Measurements from ENCODE around the gene PDP2.

The PDP2 gene, protein sequence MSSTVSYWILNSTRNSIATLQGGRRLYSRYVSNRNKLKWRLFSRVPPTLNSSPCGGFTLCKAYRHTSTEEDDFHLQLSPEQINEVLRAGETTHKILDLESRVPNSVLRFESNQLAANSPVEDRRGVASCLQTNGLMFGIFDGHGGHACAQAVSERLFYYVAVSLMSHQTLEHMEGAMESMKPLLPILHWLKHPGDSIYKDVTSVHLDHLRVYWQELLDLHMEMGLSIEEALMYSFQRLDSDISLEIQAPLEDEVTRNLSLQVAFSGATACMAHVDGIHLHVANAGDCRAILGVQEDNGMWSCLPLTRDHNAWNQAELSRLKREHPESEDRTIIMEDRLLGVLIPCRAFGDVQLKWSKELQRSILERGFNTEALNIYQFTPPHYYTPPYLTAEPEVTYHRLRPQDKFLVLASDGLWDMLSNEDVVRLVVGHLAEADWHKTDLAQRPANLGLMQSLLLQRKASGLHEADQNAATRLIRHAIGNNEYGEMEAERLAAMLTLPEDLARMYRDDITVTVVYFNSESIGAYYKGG

DNA sequence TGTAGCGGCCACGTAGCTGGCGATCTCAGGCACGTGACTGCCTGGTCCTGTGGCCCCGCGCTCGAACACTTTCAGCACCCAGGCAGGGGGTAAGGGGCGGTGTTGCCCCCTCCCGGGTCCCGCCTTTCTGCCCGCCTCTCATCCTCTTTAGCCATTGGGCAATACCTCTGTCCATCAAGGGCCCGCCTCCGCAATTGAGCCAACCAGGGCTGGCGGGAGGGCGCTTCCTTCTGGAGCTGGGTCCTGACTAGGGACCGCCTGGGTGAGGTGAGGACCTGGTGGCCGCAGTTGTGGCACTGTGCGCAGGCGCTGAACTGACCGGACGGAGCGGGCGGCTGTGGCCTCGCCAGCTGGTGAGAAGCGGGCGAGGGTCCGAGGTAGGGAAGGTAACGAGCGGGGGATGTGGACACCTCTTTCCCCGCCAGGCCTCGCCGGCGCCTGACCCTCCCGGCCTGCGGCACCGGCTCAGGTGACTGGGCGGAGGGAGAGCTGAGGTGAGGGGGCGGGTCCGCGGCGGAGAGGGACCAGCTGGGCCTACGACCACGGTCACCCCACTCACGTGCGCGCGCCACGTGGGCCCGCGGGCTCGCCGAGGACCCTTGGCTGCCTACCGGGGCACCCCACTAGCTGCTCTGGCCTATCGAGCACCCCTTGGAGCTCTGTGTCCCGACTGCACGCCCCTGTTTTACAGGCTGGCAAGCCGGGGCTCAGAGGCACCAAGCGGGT is at the start of gene PDP2:
PDP2 (plus strand) TSS at position 228 of the 726 bp plus-strand sequence. CDS start 3,770 bp downstream, outside the sequence.
- DNase-seq (ENCODE audit: low spot score): peak; percentile 66

DNA sequence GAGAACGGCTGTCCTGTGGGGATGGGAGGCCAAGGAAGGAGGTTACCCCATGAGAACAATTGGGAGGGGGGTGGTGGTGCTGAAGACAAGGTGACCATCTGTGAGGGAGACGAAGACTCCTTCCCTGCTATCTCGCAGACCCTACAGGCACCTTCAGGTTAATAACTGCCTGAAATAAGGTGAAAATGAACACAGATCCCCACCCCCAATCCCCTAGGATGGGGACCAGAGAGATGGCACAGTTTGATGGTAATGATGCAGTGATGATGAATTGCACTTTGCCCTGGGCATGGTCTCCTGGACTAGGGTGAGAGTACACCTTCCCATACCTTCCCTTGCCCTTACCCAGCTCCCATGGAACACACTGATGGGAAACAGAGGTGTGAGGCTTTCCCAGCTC is 48.1 kb upstream of the PDP2 start:
- no peak for DNase-seq (ENCODE audit: low spot score)

DNA sequence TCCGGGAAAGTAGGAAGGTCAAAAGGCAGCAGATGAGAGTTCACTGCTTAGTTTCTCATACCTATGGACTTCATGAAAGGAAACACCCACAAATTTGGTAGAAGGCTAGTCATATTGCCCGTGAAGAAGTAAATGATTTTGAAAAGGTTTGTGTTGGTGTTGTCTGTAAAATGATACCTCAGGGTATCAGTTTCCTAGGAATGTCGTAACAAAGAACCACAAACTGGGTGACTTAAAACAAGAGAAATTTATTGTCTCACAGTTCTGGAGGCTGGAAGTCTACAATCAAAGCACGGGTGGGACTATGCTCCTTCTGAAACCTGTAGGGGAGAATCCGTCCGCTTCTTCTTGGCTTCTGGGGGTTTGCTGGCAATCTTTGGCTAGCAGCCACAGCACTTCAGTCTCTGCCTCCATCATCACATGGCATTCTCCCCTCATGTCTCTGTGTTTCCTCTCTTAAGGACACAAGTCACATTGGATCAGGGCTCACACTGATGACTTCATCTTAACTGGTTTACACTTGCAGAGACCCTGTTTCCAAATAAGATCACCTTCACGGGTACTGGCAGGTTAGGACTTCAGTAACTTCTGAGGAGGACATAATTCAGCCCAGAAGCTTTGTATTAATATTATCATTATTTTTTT is 47.5 kb upstream of the PDP2 start:
- no peak for DNase-seq (ENCODE audit: low spot score)

DNA sequence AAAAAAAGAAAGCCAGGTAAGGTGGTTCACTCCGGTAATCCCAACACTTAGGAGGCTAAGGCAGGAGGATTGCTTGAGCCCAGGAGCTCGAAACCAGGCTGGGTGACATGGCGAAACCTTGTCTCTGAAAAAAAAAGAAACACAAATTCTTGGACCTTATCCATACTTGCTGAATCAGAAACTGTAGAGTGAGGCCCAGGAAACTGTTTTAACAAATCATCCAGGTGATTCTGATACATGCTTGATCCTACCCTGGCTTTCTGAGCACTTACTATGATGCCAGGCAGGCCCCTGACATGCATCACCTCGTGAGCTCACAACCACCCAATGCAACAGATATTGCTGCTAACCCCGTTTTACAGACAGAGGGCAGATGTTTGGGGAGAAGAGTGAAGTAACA is 45.6 kb upstream of the PDP2 start:
- DNase-seq (ENCODE audit: low spot score): no peak

DNA sequence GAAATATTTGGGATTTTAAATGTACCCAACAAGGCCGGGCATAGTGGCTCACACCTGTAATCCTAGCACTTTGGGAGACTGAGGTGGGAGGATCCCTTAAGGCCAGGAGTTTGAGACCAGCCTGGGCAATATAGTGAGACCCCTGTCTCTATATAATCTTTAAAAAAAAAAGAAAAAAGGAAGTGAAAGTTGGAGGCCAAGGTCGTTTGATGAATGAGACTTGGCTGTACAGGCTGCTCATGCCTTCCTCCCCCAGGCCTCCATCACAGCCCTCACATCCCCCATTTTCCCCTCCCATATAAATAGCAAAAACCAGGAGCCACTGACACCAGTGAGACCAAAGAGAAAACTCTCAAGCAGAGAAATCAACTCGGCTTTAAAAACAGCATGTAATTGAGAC is 39.4 kb upstream of the PDP2 start:
- no peak for DNase-seq (ENCODE audit: low spot score)

DNA sequence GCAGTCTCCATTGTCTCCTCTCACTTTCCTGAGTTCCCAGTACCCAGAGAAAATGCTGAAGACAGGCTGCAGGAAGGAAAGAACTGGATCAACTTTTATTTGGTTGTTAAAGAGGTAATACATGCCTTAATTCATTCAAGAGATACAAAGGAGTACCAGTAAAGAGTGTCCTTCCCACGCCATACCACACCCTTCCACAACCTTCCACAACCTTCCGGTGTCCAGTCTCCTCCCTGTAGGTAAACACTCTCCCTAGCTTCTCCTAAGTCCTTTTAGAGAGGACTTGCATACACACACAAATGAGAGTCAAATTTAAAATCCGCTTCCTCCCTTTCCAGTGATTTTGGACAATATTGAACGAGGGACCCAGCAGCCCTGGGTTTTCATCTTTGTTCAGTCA is 38.9 kb upstream of the PDP2 start:
- DNase-seq (ENCODE audit: low spot score): no peak

DNA sequence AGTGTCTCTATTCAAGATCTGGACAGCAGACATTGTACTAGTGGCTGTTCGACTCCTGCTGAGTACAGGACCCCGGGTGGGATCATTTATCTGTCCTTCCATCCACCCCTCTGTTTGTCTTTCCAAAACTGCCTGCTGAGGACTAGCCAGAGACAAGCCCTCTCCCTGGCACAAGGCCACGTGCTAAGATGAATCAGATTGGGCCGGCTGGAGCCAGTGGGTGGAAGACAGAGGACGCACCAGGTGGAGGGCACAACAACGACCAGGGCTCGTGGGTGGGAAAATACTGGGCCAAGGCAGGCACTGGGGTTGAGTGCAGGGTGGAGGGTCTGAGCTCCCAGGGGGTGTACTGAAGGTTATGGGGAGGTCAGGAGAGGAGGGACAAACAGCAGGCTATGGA is 37.5 kb upstream of the PDP2 start:
- DNase-seq (ENCODE audit: low spot score): no peak

DNA sequence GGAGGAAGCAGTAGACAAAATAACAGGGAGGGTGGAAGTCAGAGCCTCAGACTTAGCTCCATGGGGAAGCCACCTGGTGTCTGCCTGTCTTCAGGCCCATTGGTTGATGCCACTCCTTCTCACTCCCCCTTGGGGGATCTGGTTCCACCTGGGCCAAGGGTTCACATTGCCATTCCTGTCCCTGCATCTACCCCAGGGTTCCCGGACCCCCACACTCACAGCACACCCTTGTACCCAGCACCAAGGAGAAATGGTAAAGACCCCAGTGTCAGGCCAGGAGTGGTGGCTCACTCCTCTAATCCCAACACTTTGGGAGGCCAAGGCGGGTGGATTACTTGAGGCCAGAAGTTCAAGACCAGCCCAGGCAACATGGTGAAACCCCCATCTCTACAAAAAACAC is 37.1 kb upstream of the PDP2 start:
- DNase-seq (ENCODE audit: low spot score): no peak

DNA sequence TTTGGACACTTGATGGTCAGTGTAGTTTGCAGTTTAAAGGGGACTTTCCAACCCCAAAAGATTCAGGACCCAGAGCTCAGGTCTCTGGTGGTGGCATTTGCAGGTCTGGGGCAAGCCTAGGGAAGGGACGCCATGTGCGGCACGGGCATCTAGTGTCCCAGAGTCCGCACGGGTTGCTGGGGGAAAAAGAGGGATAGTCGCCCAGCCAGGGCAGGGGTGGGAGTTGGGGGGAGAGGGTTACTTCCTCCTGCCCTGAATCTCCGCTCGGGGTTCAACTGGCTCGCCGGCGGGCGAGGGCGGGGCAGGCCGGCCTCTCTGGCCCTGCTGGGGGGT is 36.3 kb upstream of the PDP2 start:
- DNase-seq (ENCODE audit: low spot score): no peak

DNA sequence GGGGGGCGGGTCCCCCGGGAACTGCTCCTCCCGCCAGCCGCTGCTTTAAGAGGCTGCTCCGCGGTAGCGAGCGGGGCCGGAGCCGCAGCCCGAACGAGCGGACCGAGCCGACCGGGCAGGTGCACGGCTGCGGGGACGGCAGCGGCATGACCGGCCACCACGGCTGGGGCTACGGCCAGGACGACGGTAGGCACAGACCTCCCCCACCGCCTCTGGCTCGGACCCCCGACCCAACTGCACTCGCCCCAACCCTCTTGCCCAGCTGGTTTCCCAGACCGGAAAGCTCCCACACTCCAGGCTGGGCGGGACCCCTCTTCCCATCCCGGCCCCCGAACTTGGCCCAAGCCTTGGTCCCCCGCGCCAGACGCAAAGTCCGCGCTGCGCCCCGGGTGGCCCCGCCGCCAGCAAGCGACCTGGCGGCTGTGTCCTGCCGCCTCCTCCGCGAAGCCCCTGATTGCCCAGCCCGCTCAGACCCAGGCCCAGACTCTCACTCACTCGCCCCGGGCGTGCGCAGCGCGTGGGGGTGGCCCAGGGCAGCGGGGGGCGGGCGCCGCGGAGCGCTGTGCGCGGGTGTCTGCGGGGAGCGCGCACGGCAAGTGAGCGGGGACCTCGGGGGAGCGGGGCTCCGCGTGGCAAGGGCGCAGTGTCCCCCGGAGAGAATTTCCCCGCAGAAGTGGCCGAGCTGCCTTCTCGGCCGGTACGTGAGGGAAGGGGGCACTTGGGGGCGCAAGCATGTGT is 35.8 kb upstream of the PDP2 start, which contains the start of gene CA7:
CA7 (plus strand) TSS at position 73 of the 738 bp plus-strand sequence; CDS start at position 147, 74 bp downstream.
- DNase-seq (ENCODE audit: low spot score): no peak

DNA sequence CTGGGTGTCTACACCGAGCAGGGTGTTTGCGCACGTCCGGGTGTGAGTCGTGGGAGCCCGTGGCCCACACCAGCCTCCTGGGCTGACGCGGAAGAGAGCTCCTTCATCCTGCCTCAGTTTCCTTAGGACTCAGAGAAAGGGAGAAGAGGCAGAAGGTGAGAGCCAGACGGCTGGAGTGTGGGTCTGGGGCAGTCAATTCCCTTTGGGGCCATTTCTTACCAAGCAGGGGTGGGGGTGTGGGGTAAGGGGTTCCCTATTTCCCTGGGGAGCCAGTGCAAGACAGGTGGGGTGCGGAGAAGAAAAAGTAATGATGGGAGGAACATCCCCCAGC is 35.3 kb upstream of the PDP2 start:
- no peak for DNase-seq (ENCODE audit: low spot score)

DNA sequence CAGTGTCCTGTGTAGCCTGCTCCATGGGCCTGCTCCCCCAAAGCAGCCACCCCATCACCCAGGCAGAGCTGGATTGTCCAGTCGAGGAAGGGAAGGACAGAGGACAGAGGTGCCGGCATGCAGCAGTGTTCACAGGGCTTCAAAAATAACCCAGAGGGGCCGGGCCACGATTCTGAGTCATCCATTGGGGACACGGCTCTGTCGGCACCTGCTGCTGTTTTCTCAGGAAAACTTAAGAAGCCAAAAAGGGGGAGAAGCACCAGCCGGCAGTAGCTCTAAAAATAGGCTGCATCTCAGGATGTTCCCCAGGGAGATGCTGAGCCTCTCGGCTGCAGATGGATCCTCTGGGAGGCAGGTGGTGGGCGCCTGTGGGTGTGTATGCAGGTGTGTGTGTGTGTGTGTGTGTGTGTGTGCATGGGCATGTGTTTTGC is 34.5 kb upstream of the PDP2 start:
- DNase-seq (ENCODE audit: low spot score): no peak

DNA sequence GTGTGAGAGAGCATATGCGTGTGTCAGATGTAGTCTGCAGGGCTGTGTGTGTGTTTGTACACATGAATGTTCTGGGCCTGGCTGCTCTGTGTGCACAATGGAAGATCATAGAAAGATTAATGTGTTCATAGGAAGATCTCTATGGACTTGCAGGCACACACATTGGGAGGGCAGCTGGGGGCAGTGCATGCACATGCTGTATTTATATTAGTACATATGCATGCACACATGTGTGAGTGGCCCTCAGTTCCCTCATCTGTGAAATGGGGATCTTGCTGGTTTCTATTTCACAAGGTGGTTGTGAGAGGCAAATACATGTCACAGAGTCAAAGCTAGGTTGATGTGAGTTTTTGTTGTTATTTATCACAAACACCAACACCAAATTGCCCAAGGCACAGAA is 34.0 kb upstream of the PDP2 start:
- DNase-seq (ENCODE audit: low spot score): no peak

DNA sequence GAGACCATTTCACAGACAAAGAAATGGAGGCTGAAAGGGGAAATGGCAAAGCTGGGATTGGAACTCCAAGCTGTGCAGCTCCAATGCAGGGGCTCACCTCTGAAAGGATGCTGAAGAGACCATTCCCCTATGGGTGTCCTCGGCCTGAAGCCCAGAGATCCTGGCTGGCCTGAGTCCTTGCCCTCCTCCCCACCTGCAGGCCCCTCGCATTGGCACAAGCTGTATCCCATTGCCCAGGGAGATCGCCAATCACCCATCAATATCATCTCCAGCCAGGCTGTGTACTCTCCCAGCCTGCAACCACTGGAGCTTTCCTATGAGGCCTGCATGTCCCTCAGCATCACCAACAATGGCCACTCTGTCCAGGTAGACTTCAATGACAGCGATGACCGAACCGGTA is 33.5 kb upstream of the PDP2 start:
- no peak for DNase-seq (ENCODE audit: low spot score)

DNA sequence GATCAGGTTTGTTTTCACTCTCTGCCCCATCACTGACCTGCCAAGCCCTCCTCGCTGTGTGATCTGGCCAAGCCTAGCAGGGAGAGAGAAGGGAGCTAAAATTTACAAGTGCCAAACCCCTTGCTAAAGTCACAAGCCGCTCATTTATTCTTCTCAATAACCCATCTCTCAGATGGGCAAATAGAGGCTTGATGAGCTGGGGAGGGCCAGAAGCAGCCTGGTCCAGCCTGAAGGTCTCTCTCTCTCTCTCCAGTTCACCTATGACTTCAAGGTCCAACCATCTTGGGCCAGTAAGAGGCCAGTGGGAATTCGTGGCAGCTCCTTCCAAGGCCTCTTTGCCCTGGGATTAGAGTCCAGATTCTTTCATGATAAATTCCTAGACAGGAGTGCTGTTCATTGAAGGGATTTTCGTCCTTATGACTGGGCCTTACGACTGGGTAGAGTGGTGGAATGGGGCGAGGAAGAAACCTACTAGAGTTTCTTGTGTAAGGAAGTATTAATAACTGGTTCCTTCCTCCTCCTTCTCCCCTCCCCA is 32.7 kb upstream of the PDP2 start:
- DNase-seq (ENCODE audit: low spot score): no peak

DNA sequence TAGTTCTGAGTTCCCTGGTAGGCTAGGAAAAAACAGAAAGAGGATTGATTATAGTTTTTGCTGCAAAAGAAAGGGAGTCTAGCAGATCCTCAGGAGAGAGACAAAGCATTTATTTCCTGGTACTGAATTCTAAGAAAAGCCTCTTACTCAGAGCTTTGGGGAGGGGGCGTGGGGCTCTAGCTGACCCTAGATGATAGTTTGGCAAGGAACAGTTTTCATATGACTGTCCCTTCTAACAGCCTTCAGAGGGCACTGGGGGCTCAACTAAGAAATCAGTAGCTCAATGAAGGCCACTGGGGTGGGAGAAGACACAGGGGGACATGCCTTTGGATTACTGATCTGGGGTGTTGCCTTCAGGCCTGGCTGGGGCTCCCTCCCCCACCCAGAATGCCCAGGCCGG is 32.1 kb upstream of the PDP2 start:
- DNase-seq (ENCODE audit: low spot score): no peak

DNA sequence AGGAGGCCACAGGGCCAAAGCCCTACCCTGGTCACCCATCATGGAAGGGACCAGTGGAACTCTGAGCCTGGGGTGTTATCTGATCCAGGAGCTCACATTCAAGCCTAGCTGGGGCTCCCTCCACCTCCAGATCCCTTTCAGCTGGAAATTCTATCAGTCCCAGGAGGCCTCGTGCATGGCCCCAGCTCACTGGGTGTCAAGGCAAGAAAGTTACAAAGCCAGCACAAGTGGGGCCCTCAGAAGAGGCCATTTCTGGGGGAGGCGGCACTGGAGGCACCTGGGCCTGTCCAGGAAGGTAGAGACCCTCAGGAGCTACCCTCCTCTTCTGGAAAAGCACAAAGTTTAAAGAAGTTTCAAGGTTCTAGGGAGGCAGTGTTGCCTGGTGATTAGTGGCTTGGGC is 31.3 kb upstream of the PDP2 start:
- DNase-seq (ENCODE audit: low spot score): no peak

DNA sequence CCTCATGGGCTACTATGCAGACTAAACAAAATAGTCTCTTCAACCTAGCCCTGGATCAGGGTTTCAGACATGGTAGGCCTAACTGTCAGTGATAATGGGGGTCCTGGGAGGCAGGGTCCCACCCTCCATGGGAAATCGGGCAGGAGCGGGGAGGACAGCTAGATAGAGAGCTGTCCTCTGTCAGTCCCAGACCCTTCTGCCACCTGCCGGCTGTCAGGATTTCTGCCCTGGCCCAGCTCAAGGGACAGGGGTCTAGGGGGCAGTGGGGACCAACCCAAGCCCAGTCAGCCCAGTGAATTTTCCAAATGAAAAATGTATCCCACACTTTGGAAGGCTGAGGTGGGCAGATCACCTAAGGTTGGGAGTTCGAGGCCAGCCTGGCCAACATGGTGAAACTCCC is 30.8 kb upstream of the PDP2 start:
- DNase-seq (ENCODE audit: low spot score): no peak

DNA sequence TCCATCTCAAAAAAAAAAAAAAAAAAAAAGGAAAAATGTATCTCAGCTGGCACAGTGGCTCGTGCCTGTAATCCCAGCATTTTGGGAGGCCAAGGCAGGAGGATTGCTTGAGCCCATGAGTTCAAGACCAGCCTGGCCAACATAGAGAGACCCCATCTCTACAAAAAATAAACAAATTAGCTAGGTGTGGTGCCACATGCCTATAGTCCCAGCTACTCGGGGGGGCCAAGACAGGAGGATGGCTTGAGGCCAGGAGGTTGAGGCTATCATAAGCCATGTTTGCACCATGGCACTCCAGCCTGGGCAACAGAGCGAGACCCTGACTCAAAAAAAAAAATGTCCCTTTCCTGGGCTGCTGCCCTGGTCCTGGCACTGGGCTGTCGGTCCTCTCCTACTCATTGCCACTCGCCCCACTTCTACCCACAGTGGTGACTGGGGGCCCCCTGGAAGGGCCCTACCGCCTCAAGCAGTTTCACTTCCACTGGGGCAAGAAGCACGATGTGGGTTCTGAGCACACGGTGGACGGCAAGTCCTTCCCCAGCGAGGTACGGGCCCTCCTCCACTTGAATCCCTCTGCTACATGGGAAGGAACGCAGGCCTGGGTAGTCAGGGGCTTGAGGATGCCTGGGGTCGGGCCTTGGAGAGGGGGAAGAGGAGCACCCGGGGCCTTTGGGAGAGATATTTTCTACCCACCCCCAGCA is 30.1 kb upstream of the PDP2 start:
- no peak for DNase-seq (ENCODE audit: low spot score)

DNA sequence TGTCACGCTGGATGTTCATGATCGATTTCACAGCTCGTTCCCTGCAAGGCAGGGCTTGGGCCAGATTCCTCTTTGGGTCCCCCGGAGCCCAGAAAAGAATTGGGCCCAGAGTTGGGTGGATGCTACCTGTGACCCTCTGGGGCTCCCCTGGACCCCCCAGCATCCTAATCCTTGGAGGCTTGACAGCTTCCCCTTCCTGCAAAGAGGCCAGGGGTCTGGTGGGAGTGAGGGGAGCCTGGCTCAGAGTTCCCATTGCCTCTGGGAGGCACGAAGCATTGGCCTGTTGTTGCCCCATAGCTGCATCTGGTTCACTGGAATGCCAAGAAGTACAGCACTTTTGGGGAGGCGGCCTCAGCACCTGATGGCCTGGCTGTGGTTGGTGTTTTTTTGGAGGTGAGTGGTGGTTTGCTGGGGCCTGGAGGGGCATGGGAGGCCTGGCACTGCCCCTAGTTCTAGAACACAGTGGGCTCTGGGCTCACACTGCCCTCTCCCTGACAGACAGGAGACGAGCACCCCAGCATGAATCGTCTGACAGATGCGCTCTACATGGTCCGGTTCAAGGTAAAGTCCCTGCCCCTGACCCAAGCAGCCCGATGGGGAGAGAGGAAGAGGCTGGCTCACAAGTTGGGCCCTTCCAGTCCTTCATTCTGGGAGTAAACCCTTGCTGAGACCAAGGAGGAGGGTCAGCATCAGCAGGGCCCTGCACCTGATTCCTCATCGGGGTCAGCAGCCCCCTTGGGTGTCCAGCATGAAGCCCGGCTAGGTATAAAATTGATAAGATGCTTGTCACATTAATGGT is 28.9 kb upstream of the PDP2 start:
- DNase-seq (ENCODE audit: low spot score): no peak
